OCI-LY7 (cell line): ENCODE results near the gene LAMC1. TPM values are rescaled to one million over a fixed set of nuclear protein-coding genes. Genes with fewer than 3 reads are reported as not detected.

Experiments used
- BruUV-seq: library from RNA; stranded (reverse); fragments of 400-500 nt; replicated peaks from 2 replicates; lab custom pipeline; 2021; lab: Mats Ljungman, UMichigan
- CTCF ChIA-PET: fragments of 300-600 bp; sonication (Branson Sonifier 250); formaldehyde crosslinking; loops from one replicate; lab custom pipeline; 2022; ENCODE audit warnings: antibody characterized with exemption; ENCODE audit not compliant: unreplicated experiment; lab: Charles Lee
- POLR2A ChIA-PET: fragments of 300-600 bp; sonication (Branson Sonifier 250); formaldehyde crosslinking; loops from one replicate; lab custom pipeline; 2022; ENCODE audit warnings: antibody characterized with exemption; lab: Charles Lee
- DNase-seq: peaks from one replicate; pipeline ENCODE4 v3.0.0-alpha.2; 2015; ENCODE audit warnings: low spot score
- H2AFZ ChIP-seq: fragments of 200-600 bp; sonication (generic), shearing (Covaris generic); 2 replicates; pipeline ENCODE4 v1.6.1; 2014; ENCODE audit warnings: mild to moderate bottlenecking, antibody characterized with exemption, low read length, moderate library complexity
- H3K27ac ChIP-seq: fragments of 200-600 bp; sonication (generic); 2 replicates; pipeline ENCODE4 v1.5.1; 2014; ENCODE audit warnings: mixed run types, low read depth, mild to moderate bottlenecking, moderate library complexity, low read length, inconsistent platforms; ENCODE audit not compliant: poor library complexity, severe bottlenecking
- H3K36me3 ChIP-seq: fragments of 200-600 bp; sonication (generic); 2 replicates; pipeline ENCODE4 v1.6.1; 2014; ENCODE audit warnings: mild to moderate bottlenecking, antibody characterized with exemption, low read length, moderate library complexity, mixed read lengths; ENCODE audit not compliant: insufficient read depth
- H3K4me1 ChIP-seq: fragments of 200-600 bp; sonication (generic); 2 replicates; pipeline ENCODE4 v1.5.1; 2014; ENCODE audit warnings: mild to moderate bottlenecking, low read length; ENCODE audit not compliant: insufficient read depth, poor library complexity, severe bottlenecking
- H3K4me2 ChIP-seq: fragments of 200-600 bp; sonication (generic); 2 replicates; pipeline ENCODE4 v1.6.1; 2014; ENCODE audit warnings: mild to moderate bottlenecking, low read length
- H3K4me3 ChIP-seq: fragments of 200-600 bp; sonication (generic); 2 replicates; pipeline ENCODE4 v1.5.1; 2014; ENCODE audit warnings: mild to moderate bottlenecking, low read depth, low read length; ENCODE audit not compliant: poor library complexity, severe bottlenecking
- H3K79me2 ChIP-seq: fragments of 200-600 bp; sonication (generic); 2 replicates; pipeline ENCODE4 v1.6.1; 2016; ENCODE audit warnings: low read depth, mild to moderate bottlenecking, low read length, moderate library complexity, mixed read lengths; ENCODE audit not compliant: insufficient read depth
- H3K9me2 ChIP-seq: fragments of 200-600 bp; sonication (generic); 2 replicates; pipeline ENCODE4 v1.6.1; 2016; ENCODE audit warnings: mild to moderate bottlenecking, low read length, mixed read lengths; ENCODE audit not compliant: insufficient read depth
- H3K9me3 ChIP-seq: fragments of 200-600 bp; sonication (generic); 2 replicates; pipeline ENCODE4 v1.6.1; 2014; ENCODE audit warnings: mild to moderate bottlenecking, mixed run types, low read length, mixed read lengths
- H4K20me1 ChIP-seq: fragments of 200-600 bp; sonication (generic); 2 replicates; pipeline ENCODE4 v1.6.1; 2014; ENCODE audit warnings: mild to moderate bottlenecking, antibody characterized with exemption, low read length, moderate library complexity, mixed read lengths; ENCODE audit not compliant: insufficient read depth
- EZH2phosphoT487 ChIP-seq: fragments of 200-600 bp; sonication (generic); IDR thresholded peaks from 2 replicates; pipeline ENCODE4 v1.6.1; 2018; ENCODE audit warnings: low read depth, borderline replicate concordance, mild to moderate bottlenecking, mixed run types, antibody characterized with exemption, low read length, moderate library complexity, mixed read lengths
- intact Hi-C: fragments of 100-400 bp; cut with micrococcal nuclease; formaldehyde crosslinking; loops from one replicate; pipeline ENCODE4 v1.10.0; 2022; ENCODE audit not compliant: unreplicated experiment
- total RNA-seq, 2 experiments: library from RNA; depleted of rRNA in 1 of 2; stranded (reverse); fragments of >200 nt in 1 of 2; shearing (Covaris generic) in 1 of 2; gene quantifications; 2 replicates each; pipeline ENCODE4 v1.2.3, GENCODE V29; 2014 to 2022
- TF ChIP-seq, protein P1 (sequence below): fragments of 200-600 bp; sonication (generic); conservative IDR thresholded peaks from 2 replicates; pipeline ENCODE4 v1.5.1; 2014; ENCODE audit warnings: mild to moderate bottlenecking, antibody characterized with exemption, low read length, moderate library complexity, mixed read lengths

LAMC1 gene
- total RNA-seq, 2 experiments from 2014 or later: 24.2 to 42.1 TPM

DNA sequence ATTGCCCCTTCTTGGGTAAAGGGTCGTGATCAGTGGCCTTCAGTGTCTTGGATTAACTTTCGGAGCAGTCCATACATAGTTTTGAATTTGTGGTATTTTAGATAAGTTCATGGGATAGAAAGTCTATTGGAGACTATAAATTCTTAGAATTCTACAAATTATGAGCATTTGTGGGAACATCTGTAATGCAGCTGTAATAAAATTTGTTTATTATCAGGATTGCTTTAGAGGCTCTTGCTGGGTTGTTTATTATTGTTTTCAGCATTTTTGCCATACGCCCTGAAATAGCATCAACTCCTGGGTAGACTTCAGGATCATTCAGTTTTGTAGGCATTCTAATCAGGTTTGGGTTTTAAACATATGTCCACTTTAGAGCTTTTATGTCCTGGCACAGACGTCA lies 16.1 kb downstream of the LAMC1 start:
- H3K4me3 ChIP-seq: no peak overlapping the region
- H3K79me2 ChIP-seq: peaks cover 46% of the 10 kb centered on the region
- no peaks in the 10 kb centered on the region for H4K20me1 ChIP-seq
- no peaks in the 10 kb centered on the region for H3K9me3 ChIP-seq
- no peak overlapping the region for H2AFZ ChIP-seq
- H3K4me2 ChIP-seq: peak overlapping the region; percentile 52
- no peak for DNase-seq
- H3K27ac ChIP-seq: no peak overlapping the region
- ChIA-PET CTCF (no interaction called here), POLR2A (interaction anchor here (0.6 to 3.0 kb wide), 4 partner anchors 8 to 128 kb away, joined by 3 to 23 read pairs (median 8); no protein-coding TSS in a partner anchor)
- no peaks in the 10 kb centered on the region for H3K9me2 ChIP-seq
- peaks cover 10% of the 10 kb centered on the region for H3K36me3 ChIP-seq
- TF ChIP-seq, protein P1, sequence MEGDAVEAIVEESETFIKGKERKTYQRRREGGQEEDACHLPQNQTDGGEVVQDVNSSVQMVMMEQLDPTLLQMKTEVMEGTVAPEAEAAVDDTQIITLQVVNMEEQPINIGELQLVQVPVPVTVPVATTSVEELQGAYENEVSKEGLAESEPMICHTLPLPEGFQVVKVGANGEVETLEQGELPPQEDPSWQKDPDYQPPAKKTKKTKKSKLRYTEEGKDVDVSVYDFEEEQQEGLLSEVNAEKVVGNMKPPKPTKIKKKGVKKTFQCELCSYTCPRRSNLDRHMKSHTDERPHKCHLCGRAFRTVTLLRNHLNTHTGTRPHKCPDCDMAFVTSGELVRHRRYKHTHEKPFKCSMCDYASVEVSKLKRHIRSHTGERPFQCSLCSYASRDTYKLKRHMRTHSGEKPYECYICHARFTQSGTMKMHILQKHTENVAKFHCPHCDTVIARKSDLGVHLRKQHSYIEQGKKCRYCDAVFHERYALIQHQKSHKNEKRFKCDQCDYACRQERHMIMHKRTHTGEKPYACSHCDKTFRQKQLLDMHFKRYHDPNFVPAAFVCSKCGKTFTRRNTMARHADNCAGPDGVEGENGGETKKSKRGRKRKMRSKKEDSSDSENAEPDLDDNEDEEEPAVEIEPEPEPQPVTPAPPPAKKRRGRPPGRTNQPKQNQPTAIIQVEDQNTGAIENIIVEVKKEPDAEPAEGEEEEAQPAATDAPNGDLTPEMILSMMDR: no peak
- no peak for TF ChIP-seq EZH2phosphoT487
- peaks cover 25% of the 10 kb centered on the region for H3K4me1 ChIP-seq
- intact Hi-C loops: no loop called here
- BruUV-seq: no TSS peak

DNA sequence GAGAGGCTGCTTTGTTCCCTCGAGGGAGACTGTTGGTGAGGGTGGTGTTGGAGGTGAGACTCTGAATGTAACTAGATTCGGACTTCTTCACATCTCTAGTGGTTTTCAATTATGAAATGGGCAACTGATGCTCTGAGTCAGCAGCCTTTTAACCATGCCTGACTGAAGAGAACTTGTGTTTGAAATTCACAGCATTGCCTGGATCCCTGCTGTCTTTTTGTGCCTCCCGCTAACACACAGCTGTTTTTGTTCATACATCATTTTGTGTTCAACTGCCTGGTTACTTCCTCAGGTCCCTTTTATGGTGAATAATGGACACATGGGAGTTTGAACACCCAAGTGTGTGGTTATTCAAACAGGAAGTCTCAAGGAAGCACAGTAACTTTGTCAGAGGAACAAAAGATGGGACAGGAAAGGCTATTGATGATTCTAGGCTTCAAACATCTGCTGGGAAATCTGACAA lies 16.8 kb downstream of the LAMC1 start:
- Histone ChIP-seq H3K4me2 (peak overlapping the region; percentile 52), H3K79me2 (peaks cover 51% of the 10 kb centered on the region), H3K9me2 (no peaks in the 10 kb centered on the region), H3K4me3 (no peak overlapping the region), H3K9me3 (no peaks in the 10 kb centered on the region), H2AFZ (no peak overlapping the region), H3K27ac (no peak overlapping the region), H3K4me1 (peaks cover 32% of the 10 kb centered on the region), H4K20me1 (no peaks in the 10 kb centered on the region), H3K36me3 (peaks cover 10% of the 10 kb centered on the region)
- intact Hi-C loops: no loop called here
- CTCF ChIA-PET: interaction anchor here (0.7 kb wide), 1 partner anchor 77 kb away, joined by 3 read pairs; no protein-coding TSS in a partner anchor
- TF ChIP-seq, protein P1: no peak
- TF ChIP-seq EZH2phosphoT487: no peak
- BruUV-seq: no TSS peak
- peak; percentile 48 for DNase-seq
- POLR2A ChIA-PET: interaction anchor here (0.6 to 1.6 kb wide), 4 partner anchors 12 to 1928 kb away, joined by 3 to 8 read pairs (median 3); no protein-coding TSS in a partner anchor

DNA sequence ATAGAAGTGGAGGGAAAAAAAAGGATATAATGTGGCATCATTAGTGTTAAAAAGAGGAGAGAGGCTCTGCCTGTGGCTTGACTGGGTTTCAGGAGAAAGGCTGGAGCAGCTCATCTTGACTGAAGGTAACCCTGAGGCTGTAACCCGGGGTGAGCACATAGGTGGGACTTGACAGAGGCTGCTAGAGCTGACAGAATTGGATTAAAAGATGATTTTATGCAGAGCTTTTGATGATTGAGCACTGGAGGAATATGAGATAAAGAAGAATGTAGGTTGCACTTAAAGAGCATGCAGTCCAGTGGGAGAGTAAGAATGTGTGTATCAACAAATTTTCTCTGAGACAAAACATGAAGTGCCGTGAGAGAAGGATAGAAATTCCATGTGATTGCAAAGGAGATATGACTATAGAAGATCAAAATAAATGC lies 17.3 kb downstream of the LAMC1 start:
- intact Hi-C loops: no loop called here
- no peak for DNase-seq
- ChIA-PET POLR2A (interaction anchor here (0.6 to 1.6 kb wide), 5 partner anchors 8 to 1928 kb away, joined by 3 to 8 read pairs (median 3); no protein-coding TSS in a partner anchor), CTCF (interaction anchor here (0.7 kb wide), 1 partner anchor 78 kb away, joined by 3 read pairs; no protein-coding TSS in a partner anchor)
- TF ChIP-seq, protein P1: no peak
- TF ChIP-seq EZH2phosphoT487: no peak
- Histone ChIP-seq H3K4me3 (no peak overlapping the region), H3K4me2 (peak overlapping the region; percentile 52), H3K27ac (no peak overlapping the region), H3K9me3 (no peaks in the 10 kb centered on the region), H3K9me2 (no peaks in the 10 kb centered on the region), H3K36me3 (peaks cover 7% of the 10 kb centered on the region), H4K20me1 (no peaks in the 10 kb centered on the region), H3K4me1 (peaks cover 38% of the 10 kb centered on the region), H3K79me2 (peaks cover 57% of the 10 kb centered on the region), H2AFZ (no peak overlapping the region)
- no TSS peak for BruUV-seq
